C4-2B (cell line): ENCODE data around the gene TNS3.

ENCODE experiments used
- CTCF ChIP-seq: fragments of 450-650 bp; conservative IDR thresholded peaks from 2 replicates; pipeline ENCODE4 v1.5.1; 2017; ENCODE audit warnings: mild to moderate bottlenecking
- ZFX ChIP-seq: fragments of 450-650 bp; IDR thresholded peaks from 2 replicates; pipeline ENCODE4 v1.6.1; 2017

GRCh38 chr7:47264021-47264651 is 317.8 kb downstream of the TNS3 start:
- TF ChIP-seq CTCF (no peak), ZFX (no peak)
